ENCODE measurements around the gene GDPD5.

- TF ChIP-seq CTCF (conservative IDR thresholded peaks at IDR 0.05 in 1 of 2, IDR thresholded peaks at IDR 0.05 in 1 of 2; ENCODE audit: low read depth in 1 of 2, low read length in 2 of 2) (peak; percentile 54 to 70), EZH2 (IDR thresholded peaks at IDR 0.05; ENCODE audit: low read length, missing control alignments) (no peak)
These were observed 38.3 kb upstream of the GDPD5 start for GRCh38 chr11:75563978-75564552.

Measured in fibroblast of lung (primary cell).